GM19468 (cell line): ENCODE results near the gene ZSCAN2.

Source experiments
- ATAC-seq: cut with Tn5 transposase; IDR thresholded peaks from one replicate; pipeline ENCODE4 v1.9.1; 2021; ENCODE audit warnings: mild to moderate bottlenecking, moderate library complexity, moderate number of reproducible peaks; ENCODE audit not compliant: unreplicated experiment; ENCODE audit errors: extremely low read depth

Gene ZSCAN2

DNA sequence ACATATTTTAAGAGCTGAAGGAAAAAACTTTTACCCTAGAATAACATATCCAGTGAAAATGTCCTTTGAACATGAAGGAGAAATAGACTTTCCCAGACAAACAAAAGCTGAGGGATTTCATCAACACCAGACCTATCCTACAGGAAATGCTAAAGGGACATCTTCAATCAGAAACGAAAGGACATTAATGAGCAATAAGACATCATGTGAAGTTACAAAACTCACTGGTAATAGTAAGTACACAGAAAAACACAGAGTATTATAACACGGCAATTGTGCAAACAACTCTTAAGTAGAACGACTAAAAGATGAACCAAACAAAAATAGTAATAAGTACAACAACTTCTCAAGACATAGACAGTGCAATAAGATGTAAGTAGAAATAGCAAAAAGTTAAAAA is 3.5 kb upstream of the ZSCAN2 start:
- ATAC-seq: no peak

DNA sequence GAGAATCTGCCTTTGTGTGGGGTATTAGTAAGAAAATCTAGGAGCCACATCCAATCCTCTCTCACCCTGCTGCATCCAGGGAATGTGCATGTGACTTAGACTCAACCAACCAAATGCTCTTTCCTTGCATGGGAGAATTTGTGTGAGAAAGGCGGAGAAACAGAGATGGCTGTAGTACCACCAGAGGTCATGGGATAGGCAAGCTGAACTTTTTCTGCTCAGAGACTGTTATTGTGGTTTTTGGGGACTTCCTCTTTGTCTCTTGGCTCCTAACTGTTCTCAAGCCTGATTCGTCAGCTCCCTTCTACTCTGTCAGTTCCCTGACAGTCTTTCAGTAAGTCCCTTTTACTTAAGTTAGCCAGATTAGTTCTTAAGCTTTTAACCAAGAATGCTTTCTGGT is 2.6 kb upstream of the ZSCAN2 start:
- ATAC-seq: peak; percentile 50

DNA sequence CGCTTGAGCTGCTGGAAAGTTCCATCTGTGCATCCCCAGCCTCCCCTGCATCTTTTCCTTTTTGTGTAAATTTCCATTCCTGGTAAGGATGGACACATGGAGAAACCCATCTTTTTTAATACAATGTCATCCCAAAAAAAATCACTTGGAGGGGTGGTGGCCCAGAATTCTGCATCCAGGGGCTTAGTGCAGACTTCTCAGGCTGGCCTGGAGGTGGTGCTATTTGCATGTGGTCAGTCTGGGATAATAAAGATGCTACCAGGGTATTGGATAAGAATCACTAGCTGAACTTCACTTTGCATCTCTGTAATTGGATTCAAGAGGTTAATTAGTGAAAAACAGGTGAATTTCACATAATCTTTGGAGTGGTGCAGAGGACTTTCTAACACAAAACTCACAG is 1.8 kb upstream of the ZSCAN2 start:
- no peak for ATAC-seq

DNA sequence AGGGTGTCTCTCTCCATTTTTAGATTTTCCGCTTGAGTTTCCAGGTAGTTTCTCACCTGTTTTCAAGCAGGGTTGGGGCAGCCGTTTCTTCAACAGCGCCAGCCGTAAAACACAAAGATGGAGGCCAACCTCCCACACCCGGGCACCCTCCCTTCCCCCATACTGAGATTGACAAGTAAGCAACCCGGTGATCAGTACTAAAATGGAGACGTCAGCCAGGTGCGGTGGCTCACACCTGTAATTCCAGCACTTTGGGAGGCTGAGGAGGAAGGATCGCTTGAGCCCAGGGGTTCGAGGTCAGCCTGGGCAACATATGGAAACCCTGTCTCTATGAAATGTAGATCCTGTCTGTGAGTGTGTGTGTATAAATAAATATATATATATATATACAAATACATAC is 903 bp upstream of the ZSCAN2 start:
- ATAC-seq: no peak

DNA sequence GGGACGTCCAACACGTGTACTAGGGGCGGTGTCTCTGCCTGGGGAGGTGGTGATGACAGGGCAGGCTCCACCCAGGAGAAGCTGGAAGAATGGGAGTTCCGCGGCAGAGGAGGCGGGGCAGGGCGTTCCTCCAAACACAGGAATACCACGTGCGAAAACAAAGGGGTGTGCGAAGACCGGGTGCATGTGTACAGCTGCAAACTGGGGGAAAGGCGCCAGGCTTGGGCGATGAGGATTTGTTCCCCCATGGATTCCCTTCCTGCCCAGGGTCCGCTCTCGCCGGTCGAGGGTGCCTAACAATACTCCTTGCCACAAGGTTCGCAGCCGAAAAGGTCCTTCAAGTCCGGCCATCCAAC is 500 bp upstream of the ZSCAN2 start:
- ATAC-seq: no peak

DNA sequence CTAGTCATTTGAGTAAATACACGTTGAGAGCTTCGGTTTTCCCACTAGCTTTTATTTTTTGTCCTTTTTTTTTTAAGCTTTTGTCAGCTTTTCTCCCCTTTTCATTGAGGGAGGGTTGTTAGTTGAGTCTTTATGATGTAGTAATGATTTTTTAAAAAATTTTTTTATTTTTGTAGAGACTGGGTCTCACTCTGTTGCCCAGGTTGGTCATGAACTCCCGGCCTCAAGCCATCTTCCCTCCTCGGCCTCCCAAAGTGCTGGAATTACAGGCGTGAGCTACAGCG is 688 bp downstream of the ZSCAN2 start:
- no peak for ATAC-seq

DNA sequence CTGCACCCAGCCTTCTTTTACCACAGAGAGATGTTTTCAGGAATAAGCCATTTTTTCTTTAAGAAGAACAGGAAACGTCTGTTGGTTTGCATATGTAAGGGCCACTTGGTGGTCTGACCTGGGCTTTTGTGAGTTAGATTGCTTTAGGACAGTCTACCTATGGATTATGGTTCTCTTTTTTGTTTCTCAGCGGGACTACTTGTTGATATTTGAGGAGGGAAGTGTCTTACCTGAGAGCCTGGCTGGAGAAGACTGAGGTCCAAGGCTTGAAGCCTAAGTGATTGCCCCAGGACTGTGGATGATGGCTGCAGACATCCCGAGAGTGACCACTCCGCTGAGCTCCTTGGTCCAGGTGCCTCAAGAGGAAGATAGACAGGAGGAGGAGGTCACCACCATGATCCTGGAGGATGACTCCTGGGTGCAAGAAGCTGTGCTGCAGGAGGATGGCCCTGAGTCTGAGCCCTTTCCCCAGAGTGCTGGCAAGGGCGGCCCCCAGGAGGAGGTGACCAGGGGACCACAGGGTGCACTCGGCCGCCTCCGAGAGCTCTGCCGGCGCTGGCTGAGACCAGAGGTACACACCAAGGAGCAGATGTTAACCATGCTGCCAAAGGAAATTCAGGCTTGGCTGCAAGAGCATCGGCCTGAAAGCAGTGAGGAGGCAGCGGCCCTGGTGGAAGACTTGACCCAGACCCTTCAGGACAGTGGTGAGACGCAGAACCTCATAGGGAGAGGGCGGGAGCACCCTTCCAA is 3.0 kb downstream of the ZSCAN2 start:
- ATAC-seq: no peak

DNA sequence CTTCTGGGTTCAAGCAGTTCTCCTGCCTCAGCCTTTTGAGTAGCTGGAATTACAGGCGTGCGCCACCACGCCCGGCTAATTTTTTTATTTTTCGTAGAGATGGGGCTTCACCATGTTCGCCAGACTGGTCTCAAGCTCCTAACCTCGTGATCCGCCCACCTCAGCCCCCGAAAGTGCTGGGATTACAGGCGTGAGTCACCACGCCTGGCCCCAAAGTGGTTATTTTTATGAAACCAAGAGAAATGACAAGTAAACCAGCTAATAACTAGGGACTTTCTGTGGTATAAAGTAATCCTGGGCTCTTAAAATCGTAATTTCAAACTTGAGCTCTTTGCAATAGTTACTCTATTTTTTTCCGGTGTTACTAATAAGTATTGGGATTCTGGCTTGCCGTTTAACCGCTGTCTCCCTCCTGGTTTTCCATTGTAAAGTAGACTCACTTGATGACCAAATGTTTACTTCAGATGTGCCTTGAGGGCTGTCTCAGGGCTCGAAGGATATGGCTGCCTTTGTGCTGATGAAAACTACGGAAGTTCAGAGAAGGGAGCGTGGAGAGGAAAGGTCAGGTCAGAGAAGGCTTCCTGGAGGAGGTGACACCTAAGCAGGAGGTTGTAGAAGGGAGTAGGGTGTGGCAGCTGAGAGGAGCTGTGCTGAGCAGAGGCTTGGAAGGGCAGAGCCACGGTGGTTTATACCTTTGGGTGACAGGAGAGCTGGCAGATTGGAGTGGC is 4.2 kb downstream of the ZSCAN2 start:
- no peak for ATAC-seq

DNA sequence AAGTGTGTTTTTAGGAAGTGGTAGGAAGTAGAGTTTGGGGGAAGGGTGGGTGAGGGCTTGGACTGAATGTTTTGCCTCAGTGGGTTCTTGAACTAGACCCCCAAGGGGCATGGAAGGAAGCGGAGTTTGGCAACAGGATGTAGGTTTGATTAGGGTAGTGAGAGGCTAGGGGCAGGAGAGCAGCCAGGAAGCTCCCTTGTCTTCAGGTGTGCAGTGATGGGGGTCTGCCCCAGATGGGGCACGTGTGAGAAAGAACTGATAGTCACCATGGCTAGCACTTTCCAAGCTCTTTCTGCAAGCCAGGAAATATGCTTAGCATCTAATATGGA is 4.7 kb downstream of the ZSCAN2 start:
- no peak for ATAC-seq

DNA sequence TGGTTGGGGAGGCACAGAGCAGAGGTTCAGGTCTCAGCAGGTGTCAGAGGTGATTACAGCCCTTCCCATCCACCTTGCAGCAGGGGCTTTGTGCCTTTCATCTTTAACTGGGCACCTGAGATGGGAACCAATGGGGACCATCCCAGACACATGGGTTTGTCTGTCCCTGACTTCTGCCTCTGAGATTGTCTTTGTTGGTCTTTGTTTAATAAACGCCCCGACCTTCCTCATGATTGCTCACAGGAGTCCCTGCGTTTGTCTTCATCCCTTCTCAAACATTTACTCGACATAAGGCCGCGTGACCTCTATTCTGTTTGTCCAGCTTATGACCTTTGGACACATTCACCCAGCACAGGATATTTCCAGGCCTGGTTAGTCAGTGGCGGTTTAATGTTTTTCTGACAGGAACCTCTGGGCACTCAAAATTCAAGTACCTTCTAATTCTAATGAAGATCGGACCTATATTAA is 5.9 kb downstream of the ZSCAN2 start:
- no peak for ATAC-seq

DNA sequence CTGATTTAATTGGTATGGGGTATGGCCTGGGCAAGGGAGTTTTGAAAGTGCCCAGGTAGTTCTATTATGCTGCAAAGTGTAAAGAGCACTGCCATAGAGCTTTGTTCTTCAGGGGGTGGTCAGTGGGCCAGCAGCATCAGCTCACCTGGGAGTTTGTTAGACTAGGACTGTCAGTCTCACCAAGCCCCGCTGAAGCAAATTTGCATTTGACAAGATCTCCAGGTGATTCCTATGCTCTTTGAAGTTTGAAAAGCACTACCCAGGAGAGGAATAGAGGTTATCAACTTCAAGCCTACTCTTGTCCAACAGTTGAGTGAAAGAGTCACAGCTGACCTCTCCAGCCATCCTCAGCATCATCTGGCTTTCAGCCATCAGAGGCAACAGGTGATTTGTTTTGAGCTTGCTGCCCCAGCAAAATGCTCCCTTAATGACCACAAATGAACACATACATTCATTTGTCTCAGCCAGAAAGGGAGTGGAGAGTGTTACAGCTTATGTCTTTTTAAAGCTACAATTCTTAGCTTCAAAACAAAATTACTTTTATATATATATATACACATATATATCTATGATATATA is 8.0 kb downstream of the ZSCAN2 start:
- no peak for ATAC-seq

DNA sequence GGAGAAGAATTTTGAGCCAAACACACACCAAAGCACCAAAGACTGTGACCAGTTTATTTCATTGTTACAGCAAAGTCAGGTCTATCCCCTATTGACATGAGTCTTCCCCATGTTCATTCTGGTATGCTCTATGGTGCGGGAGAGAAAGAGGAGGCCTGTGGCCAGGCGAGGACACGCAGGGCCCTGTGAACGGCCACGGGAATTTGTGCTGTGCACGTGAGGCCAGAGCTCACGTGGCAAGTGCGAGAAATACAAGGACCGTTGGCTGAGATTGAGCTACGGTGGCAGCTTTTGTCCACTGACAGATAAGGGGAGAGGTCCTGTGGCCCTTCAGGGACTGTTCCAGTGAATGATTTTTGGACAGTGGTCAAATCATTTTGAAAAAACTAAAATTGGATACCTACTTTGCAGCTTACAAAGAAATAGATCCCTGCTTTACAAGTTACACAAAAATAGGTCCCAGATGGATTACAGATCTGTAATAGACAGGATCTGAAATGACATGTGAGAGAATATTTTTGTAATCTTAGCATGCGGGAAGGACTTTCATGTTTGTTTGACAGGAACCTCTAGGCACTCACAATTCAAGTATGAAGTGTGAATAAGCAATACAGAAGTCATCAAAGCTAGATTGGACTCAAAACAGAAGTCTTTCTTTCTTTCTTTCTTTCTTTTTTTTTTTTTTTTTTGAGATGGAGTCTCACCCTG is 9.2 kb downstream of the ZSCAN2 start:
- ATAC-seq: no peak

DNA sequence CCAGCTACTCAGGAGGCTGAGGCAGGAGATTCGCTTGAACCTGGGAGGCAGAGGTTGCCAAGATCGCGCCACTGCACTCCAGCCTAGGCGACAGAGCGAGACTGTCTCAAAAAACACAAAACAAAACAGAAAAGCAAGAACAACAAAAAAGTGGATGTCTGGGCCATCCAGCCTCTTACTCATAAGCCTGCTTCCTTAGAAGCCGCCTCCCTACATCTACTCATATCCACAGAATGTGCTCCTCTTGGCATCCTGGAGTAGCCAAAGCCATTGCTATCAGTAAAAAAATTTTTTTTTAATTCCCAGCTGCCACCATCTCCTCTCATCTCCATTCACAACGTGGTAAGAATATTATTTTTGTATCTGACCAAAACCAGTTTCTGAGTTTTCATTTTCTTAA is 10.8 kb downstream of the ZSCAN2 start:
- no peak for ATAC-seq

DNA sequence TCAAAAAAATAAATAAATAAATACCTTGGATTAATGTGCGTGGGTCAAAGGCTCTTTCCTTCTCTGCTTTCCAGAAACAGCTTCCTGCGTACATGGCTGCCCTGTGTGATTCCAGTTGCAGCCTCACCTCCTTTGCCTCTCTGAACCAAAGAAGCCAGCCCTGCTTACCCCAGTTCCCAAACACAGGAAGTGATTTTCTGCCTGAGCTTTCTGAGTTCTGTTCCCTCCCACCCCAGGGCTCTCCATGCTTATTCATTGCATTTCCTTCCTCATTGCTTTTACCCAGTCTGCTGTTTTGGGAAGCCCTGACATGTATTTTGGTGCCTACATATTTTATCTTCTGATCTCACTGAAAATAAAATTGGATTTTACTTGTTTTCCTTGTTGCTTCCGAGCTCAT is 15.4 kb downstream of the ZSCAN2 start:
- no peak for ATAC-seq

DNA sequence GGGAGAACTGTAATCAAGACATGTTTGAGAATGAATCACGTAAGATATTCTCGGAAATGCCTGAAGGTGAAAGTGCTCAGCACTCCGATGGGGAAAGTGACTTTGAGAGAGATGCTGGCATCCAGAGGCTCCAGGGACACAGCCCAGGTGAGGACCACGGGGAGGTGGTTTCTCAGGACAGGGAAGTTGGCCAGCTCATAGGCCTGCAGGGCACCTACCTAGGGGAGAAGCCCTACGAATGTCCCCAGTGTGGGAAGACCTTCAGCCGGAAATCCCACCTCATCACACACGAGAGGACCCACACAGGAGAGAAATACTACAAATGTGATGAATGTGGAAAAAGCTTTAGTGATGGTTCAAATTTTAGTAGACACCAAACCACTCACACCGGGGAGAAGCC is 19.8 kb downstream of the ZSCAN2 start:
- no peak for ATAC-seq

DNA sequence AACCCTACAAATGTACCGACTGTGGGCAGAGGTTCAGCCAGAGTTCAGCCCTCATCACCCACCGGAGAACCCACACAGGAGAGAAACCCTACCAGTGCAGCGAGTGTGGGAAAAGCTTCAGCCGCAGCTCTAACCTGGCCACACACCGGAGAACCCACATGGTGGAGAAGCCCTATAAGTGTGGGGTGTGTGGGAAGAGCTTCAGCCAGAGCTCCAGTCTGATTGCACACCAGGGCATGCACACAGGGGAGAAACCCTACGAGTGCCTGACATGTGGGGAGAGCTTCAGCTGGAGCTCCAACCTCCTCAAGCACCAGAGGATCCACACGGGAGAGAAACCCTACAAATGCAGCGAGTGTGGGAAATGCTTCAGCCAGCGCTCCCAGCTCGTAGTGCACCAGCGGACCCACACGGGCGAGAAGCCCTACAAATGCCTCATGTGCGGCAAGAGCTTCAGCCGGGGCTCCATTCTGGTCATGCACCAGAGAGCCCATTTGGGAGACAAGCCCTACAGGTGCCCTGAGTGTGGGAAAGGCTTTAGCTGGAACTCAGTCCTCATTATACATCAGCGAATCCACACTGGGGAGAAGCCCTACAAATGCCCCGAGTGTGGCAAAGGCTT is 20.7 kb downstream of the ZSCAN2 start:
- no peak for ATAC-seq

DNA sequence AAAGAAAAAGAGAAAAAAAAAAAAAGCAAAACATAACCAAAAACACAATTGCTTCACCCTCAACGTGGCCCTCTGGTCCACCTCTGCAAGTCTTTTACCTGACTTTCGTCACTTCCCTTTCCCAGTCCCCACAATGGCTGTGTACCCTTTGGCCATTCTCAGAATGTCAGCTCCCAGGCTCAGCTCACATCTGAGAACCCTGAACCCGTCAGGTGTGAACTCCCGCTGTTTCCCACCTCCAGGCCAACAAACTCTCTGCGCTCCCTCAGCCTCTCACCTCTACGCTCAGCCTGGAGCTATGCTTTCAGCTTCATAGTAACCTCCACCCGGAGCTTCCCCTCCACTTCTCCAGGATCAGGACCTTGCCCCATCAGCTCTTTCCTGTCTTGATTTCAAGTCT is 23.6 kb downstream of the ZSCAN2 start:
- ATAC-seq: no peak

DNA sequence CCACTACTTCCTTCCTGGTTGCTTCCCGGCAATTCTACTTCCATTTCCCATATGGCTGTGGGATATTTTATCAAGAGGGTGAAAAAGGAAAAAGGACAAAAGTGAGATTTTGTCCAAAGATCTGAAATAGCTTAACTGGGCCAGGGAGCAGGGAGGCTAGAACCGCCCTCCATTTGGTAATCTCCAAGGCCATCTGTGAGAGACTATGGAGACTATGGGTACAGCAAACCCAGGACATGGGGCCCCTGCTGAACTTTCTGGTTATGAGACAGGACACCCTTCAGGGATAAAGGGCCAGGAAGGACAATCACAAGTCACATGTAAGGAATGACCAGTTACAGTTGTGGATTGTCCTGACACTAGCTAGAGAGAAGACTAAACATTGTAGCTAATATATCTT is 24.3 kb downstream of the ZSCAN2 start:
- ATAC-seq: no peak

DNA sequence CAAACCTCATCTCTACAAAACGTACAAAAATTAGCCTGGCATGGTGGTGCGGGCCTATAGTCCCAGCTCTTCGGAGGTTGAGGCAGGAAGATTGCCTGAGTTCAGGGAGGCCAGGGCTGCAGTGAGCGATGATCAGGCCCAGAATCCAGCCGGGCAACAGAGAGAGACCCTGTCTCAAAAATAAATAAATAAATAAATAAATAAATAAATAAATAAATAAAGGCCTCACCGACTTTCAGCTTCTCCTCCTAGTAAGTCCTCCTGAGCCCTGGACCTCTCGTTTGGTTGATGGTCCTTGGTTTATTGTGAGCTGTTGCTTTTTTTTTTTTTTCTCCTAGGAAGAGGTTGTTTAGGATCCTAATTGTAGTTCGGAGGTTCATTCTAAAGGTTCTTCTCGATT is 28.2 kb downstream of the ZSCAN2 start:
- ATAC-seq: no peak

DNA sequence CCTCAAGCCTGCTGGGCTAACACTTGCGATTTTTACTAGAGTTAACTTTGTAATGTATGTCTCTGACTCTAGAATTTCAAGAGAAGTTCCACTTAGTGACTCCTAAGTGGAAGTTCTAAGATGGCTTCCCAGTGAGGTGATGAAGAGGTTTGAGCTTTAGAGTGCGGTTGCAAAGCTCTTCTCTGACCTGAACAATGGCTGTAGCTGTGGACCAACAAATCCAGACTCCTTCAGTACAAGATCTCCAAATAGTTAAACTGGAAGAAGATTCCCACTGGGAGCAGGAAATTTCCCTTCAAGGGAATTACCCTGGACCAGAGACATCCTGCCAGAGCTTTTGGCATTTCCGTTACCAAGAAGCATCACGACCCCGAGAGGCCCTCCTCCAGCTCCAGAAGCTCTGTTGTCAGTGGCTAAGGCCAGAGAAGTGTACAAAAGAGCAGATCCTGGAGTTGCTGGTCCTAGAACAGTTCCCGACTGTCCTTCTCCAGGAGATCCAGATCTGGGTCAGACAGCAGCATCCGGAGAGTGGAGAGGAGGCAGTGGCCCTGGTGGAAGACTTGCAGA is 31.0 kb downstream of the ZSCAN2 start:
- ATAC-seq: no peak
